ENCODE results near the gene RDH12.

Gene RDH12

GRCh38 chr14:67757175-67757574 lies 55.5 kb downstream of the RDH12 start:
- CTCF ChIA-PET: no interaction called here
- peaks cover 28 to 70% (median 55%) of the 10 kb centered on the region in 4 experiments for H3K36me3 ChIP-seq (ENCODE audit: control insufficient read depth in 4 of 4, insufficient read depth in 4 of 4, low read length in 3 of 4)
- no peak overlapping the region for H3K4me3 ChIP-seq (ENCODE audit: control insufficient read depth in 1 of 7, extremely low read depth in 1 of 7, insufficient read depth in 4 of 7, low read depth in 2 of 7, low read length in 6 of 7)
- 96% methylated on average over 3 of the region's 3 CpGs for WGBS (ENCODE audit: insufficient coverage)
- no peaks in the 10 kb centered on the region for H3K27me3 ChIP-seq (replicated peaks in 2 of 5; ENCODE audit: control insufficient read depth in 4 of 5, insufficient read depth in 5 of 5, low read length in 4 of 5)
- no peak for DNase-seq
- no peaks in the 10 kb centered on the region for H3K4me1 ChIP-seq (ENCODE audit: control extremely low read depth in 1 of 4, control insufficient read depth in 4 of 4, insufficient read depth in 4 of 4, low read length in 3 of 4)
- H3K27ac ChIP-seq (ENCODE audit: insufficient read depth in 1 of 2, low read depth in 1 of 2, low read length in 2 of 2, poor library complexity in 1 of 2, severe bottlenecking in 2 of 2): no peak overlapping the region
- H3K9me3 ChIP-seq (ENCODE audit: control extremely low read depth in 1 of 5, control insufficient read depth in 4 of 5, insufficient read depth in 2 of 5, low read depth in 1 of 5, low read length in 4 of 5): no peaks in the 10 kb centered on the region
- POLR2A ChIA-PET: no interaction called here

DNA sequence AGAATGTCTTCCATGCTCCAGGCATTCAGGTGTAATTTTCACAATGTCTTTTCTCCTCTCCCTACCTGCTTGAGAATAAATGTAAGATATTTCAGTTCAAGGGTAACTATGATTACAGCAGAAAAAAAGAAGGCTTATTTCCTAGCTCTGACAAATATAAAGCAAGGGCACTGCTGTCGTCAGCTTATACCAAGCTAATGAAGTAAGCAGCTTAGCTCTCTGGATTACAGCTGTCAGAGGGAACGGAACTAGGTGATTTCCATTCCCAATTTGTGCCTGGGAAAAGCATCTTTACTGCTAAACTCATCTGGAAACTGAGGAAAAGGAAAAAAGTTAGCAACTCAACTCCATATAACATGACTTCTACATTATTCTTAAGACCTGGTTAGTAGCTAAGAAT lies 58.2 kb downstream of the RDH12 start:
- 90% methylated on average over 2 of the region's 2 CpGs for WGBS (ENCODE audit: insufficient coverage)
- Histone ChIP-seq H3K27ac (ENCODE audit: insufficient read depth in 1 of 2, low read depth in 1 of 2, low read length in 2 of 2, poor library complexity in 1 of 2, severe bottlenecking in 2 of 2) (no peak overlapping the region), H3K27me3 (replicated peaks in 2 of 5; ENCODE audit: control insufficient read depth in 4 of 5, insufficient read depth in 5 of 5, low read length in 4 of 5) (no peaks in the 10 kb centered on the region), H3K9me3 (ENCODE audit: control extremely low read depth in 1 of 5, control insufficient read depth in 4 of 5, insufficient read depth in 2 of 5, low read depth in 1 of 5, low read length in 4 of 5) (no peaks in the 10 kb centered on the region), H3K4me1 (ENCODE audit: control extremely low read depth in 1 of 4, control insufficient read depth in 4 of 4, insufficient read depth in 4 of 4, low read length in 3 of 4) (no peaks in the 10 kb centered on the region), H3K36me3 (ENCODE audit: control insufficient read depth in 4 of 4, insufficient read depth in 4 of 4, low read length in 3 of 4) (peaks cover 18 to 72% (median 45%) of the 10 kb centered on the region in 4 experiments), H3K4me3 (ENCODE audit: control insufficient read depth in 1 of 7, extremely low read depth in 1 of 7, insufficient read depth in 4 of 7, low read depth in 2 of 7, low read length in 6 of 7) (no peak overlapping the region)
- ChIA-PET CTCF (no interaction called here), POLR2A (interaction anchor here (0.6 kb wide), 1 partner anchor 45 kb away, joined by 3 read pairs; no protein-coding TSS in a partner anchor)
- no peak for DNase-seq

- CTCF ChIA-PET: interaction anchor here (1.6 kb wide), 1 partner anchor 58 kb away, joined by 3 read pairs; no protein-coding TSS in a partner anchor
These were observed 60.4 kb downstream of the RDH12 start for GRCh38 chr14:67762051-67762450.

GRCh38 chr14:67763158-67763822 lies 61.6 kb downstream of the RDH12 start:
- 93% methylated on average over 2 of the region's 4 CpGs for WGBS (ENCODE audit: insufficient coverage)
- no peak overlapping the region for H3K4me3 ChIP-seq (ENCODE audit: control insufficient read depth in 1 of 7, extremely low read depth in 1 of 7, insufficient read depth in 4 of 7, low read depth in 2 of 7, low read length in 6 of 7)
- no peak for DNase-seq
- no peak overlapping the region for H3K27ac ChIP-seq (ENCODE audit: insufficient read depth in 1 of 2, low read depth in 1 of 2, low read length in 2 of 2, poor library complexity in 1 of 2, severe bottlenecking in 2 of 2)
- peaks cover 21 to 79% (median 52%) of the 10 kb centered on the region in 4 experiments for H3K36me3 ChIP-seq (ENCODE audit: control insufficient read depth in 4 of 4, insufficient read depth in 4 of 4, low read length in 3 of 4)
- peaks cover 0 to 3% (median 0%) of the 10 kb centered on the region in 4 experiments for H3K4me1 ChIP-seq (ENCODE audit: control extremely low read depth in 1 of 4, control insufficient read depth in 4 of 4, insufficient read depth in 4 of 4, low read length in 3 of 4)
- no peaks in the 10 kb centered on the region for H3K27me3 ChIP-seq (replicated peaks in 2 of 5; ENCODE audit: control insufficient read depth in 4 of 5, insufficient read depth in 5 of 5, low read length in 4 of 5)
- H3K9me3 ChIP-seq (ENCODE audit: control extremely low read depth in 1 of 5, control insufficient read depth in 4 of 5, insufficient read depth in 2 of 5, low read depth in 1 of 5, low read length in 4 of 5): no peaks in the 10 kb centered on the region
- ChIA-PET POLR2A (no interaction called here), CTCF (interaction anchor here (1.6 kb wide), 1 partner anchor 59 kb away, joined by 3 read pairs; no protein-coding TSS in a partner anchor)

More at GRCh38 chr14:67762051-67762450, 60.4 kb downstream of the RDH12 start:
- H3K27me3 ChIP-seq (replicated peaks in 2 of 5; ENCODE audit: control insufficient read depth in 4 of 5, insufficient read depth in 5 of 5, low read length in 4 of 5): no peaks in the 10 kb centered on the region
- POLR2A ChIA-PET: no interaction called here
- no peak overlapping the region for H3K4me3 ChIP-seq (ENCODE audit: control insufficient read depth in 1 of 7, extremely low read depth in 1 of 7, insufficient read depth in 4 of 7, low read depth in 2 of 7, low read length in 6 of 7)
- no peak overlapping the region for H3K27ac ChIP-seq (ENCODE audit: insufficient read depth in 1 of 2, low read depth in 1 of 2, low read length in 2 of 2, poor library complexity in 1 of 2, severe bottlenecking in 2 of 2)
- H3K36me3 ChIP-seq (ENCODE audit: control insufficient read depth in 4 of 4, insufficient read depth in 4 of 4, low read length in 3 of 4): peaks cover 20 to 72% (median 51%) of the 10 kb centered on the region in 4 experiments
- WGBS (ENCODE audit: insufficient coverage): 75% methylated on average over 4 of the region's 5 CpGs
- DNase-seq: peak in 1 of 3 donors; percentile 5
- H3K9me3 ChIP-seq (ENCODE audit: control extremely low read depth in 1 of 5, control insufficient read depth in 4 of 5, insufficient read depth in 2 of 5, low read depth in 1 of 5, low read length in 4 of 5): no peaks in the 10 kb centered on the region
- peaks cover 0 to 3% (median 0%) of the 10 kb centered on the region in 4 experiments for H3K4me1 ChIP-seq (ENCODE audit: control extremely low read depth in 1 of 4, control insufficient read depth in 4 of 4, insufficient read depth in 4 of 4, low read length in 3 of 4)

GRCh38 chr14:67764496-67764895 lies 62.8 kb downstream of the RDH12 start:
- Histone ChIP-seq H3K27me3 (replicated peaks in 2 of 5; ENCODE audit: control insufficient read depth in 4 of 5, insufficient read depth in 5 of 5, low read length in 4 of 5) (no peaks in the 10 kb centered on the region), H3K4me1 (ENCODE audit: control extremely low read depth in 1 of 4, control insufficient read depth in 4 of 4, insufficient read depth in 4 of 4, low read length in 3 of 4) (peaks cover 0 to 3% (median 0%) of the 10 kb centered on the region in 4 experiments), H3K4me3 (ENCODE audit: control insufficient read depth in 1 of 7, extremely low read depth in 1 of 7, insufficient read depth in 4 of 7, low read depth in 2 of 7, low read length in 6 of 7) (no peak overlapping the region), H3K9me3 (ENCODE audit: control extremely low read depth in 1 of 5, control insufficient read depth in 4 of 5, insufficient read depth in 2 of 5, low read depth in 1 of 5, low read length in 4 of 5) (no peaks in the 10 kb centered on the region), H3K36me3 (ENCODE audit: control insufficient read depth in 4 of 4, insufficient read depth in 4 of 4, low read length in 3 of 4) (peaks cover 24 to 90% (median 60%) of the 10 kb centered on the region in 4 experiments), H3K27ac (ENCODE audit: insufficient read depth in 1 of 2, low read depth in 1 of 2, low read length in 2 of 2, poor library complexity in 1 of 2, severe bottlenecking in 2 of 2) (no peak overlapping the region)
- ChIA-PET POLR2A (no interaction called here), CTCF (no interaction called here)
- WGBS (ENCODE audit: insufficient coverage): 100% methylated on average over 1 of the region's 4 CpGs
- DNase-seq: no peak

DNA sequence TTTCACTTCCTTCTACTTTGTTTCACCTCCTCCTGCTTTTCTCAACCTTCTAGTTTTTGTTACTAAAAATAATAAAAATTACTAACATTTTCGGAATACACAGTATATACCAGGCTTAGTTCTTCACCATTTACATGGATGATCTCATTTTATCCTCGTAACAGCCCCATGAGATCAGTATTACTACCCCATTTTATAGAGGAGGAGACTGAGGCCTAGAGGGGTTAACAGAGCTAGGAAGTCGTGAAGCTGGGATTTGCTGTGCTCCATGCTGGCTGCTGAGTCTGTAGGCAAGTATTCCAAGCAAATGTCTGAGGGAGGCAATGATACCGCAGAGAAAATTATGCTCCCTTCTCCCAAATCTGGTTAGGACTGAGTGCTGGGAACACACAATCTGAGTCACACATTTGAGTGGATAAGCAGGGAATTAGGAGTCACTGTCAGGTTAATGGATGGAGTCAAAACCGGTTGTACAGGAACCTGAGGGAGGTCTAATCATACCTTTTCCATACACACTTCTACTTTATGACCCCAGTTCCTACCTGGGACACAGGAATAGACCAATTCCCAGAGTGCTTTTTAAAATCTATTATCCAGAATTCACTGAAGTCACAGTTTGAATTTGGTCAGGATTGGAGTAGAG lies 63.6 kb downstream of the RDH12 start:
- Histone ChIP-seq H3K4me3 (ENCODE audit: control insufficient read depth in 1 of 7, extremely low read depth in 1 of 7, insufficient read depth in 4 of 7, low read depth in 2 of 7, low read length in 6 of 7) (no peak overlapping the region), H3K4me1 (ENCODE audit: control extremely low read depth in 1 of 4, control insufficient read depth in 4 of 4, insufficient read depth in 4 of 4, low read length in 3 of 4) (peaks cover 0 to 3% (median 0%) of the 10 kb centered on the region in 4 experiments), H3K27ac (ENCODE audit: insufficient read depth in 1 of 2, low read depth in 1 of 2, low read length in 2 of 2, poor library complexity in 1 of 2, severe bottlenecking in 2 of 2) (no peak overlapping the region), H3K9me3 (ENCODE audit: control extremely low read depth in 1 of 5, control insufficient read depth in 4 of 5, insufficient read depth in 2 of 5, low read depth in 1 of 5, low read length in 4 of 5) (no peaks in the 10 kb centered on the region), H3K36me3 (ENCODE audit: control insufficient read depth in 4 of 4, insufficient read depth in 4 of 4, low read length in 3 of 4) (peaks cover 25 to 87% (median 58%) of the 10 kb centered on the region in 4 experiments), H3K27me3 (replicated peaks in 2 of 5; ENCODE audit: control insufficient read depth in 4 of 5, insufficient read depth in 5 of 5, low read length in 4 of 5) (no peaks in the 10 kb centered on the region)
- no peak for DNase-seq
- ChIA-PET CTCF (no interaction called here), POLR2A (interaction anchor here (0.7 kb wide), 1 partner anchor 9 kb away, joined by 3 read pairs; no protein-coding TSS in a partner anchor)
- WGBS (ENCODE audit: insufficient coverage): 83% methylated on average over 3 of the region's 5 CpGs
